ENCODE data around the gene SLC9A3. TPM values are rescaled to one million over a fixed set of nuclear protein-coding genes. Genes with fewer than 3 reads are reported as not detected.

Gene SLC9A3
- polyA plus RNA-seq, 3 donors, result 0.31 to 0.42 (median 0.36) TPM

GRCh38 chr5:520850-521226 lies 3.4 kb downstream of the SLC9A3 start:
- Mint-ChIP-seq H3K27ac (no peak overlapping the region), H3K4me1 (no peaks in the 10 kb centered on the region), H3K9me3 (peaks cover 7 to 13% (median 12%) of the 10 kb centered on the region in 7 donors), H3K27me3 (ENCODE audit: low read depth in 3 of 3) (peaks cover 59 to 87% (median 64%) of the 10 kb centered on the region in 3 donors), H3K36me3 (peaks cover 0 to 3% of the 10 kb centered on the region in 2 donors), H3K4me3 (peak overlapping the region in 1 of 2 donors; percentile 55)
- Histone ChIP-seq H2AFZ (ENCODE audit: insufficient read depth, low read depth, low read length, poor library complexity, severe bottlenecking) (no peak overlapping the region), H3K36me3 (replicated peaks in 1 of 2; ENCODE audit: control insufficient read depth in 1 of 2, insufficient read depth in 2 of 2, low read length in 2 of 2) (no peaks in the 10 kb centered on the region), H3K9me3 (replicated peaks in 1 of 2; ENCODE audit: control insufficient read depth in 1 of 2, insufficient read depth in 1 of 2, low read length in 2 of 2) (peaks cover 0 to 13% of the 10 kb centered on the region in 2 donors), H3K4me1 (ENCODE audit: control insufficient read depth in 1 of 2, insufficient read depth in 2 of 2, low read length in 2 of 2) (no peaks in the 10 kb centered on the region), H3K4me2 (replicated peaks; ENCODE audit: extremely low read depth, low read length, poor library complexity, severe bottlenecking) (no peak overlapping the region), H3K79me2 (ENCODE audit: insufficient read depth, low read length) (no peaks in the 10 kb centered on the region), H3K4me3 (replicated peaks in 1 of 3; ENCODE audit: low read depth in 2 of 3, low read length in 3 of 3) (no peak overlapping the region), H3K9ac (ENCODE audit: insufficient read depth, low read length, poor library complexity, severe bottlenecking) (no peak overlapping the region), H3K27me3 (ENCODE audit: control insufficient read depth in 2 of 2, insufficient read depth in 2 of 2, low read length in 2 of 2) (peaks cover 20 to 75% of the 10 kb centered on the region in 2 donors), H3K27ac (ENCODE audit: low read depth in 1 of 2, low read length in 2 of 2) (no peak overlapping the region), H4K20me1 (ENCODE audit: insufficient read depth, low read length) (no peaks in the 10 kb centered on the region)
- no peak for TF ChIP-seq CTCF (IDR thresholded peaks at IDR 0.05)
- intact Hi-C loops (cut with micrococcal nuclease), result no loop called here
- no peak for DNase-seq
- WGBS (ENCODE audit: insufficient coverage), result 68% methylated on average over 9 of the region's 9 CpGs

DNA sequence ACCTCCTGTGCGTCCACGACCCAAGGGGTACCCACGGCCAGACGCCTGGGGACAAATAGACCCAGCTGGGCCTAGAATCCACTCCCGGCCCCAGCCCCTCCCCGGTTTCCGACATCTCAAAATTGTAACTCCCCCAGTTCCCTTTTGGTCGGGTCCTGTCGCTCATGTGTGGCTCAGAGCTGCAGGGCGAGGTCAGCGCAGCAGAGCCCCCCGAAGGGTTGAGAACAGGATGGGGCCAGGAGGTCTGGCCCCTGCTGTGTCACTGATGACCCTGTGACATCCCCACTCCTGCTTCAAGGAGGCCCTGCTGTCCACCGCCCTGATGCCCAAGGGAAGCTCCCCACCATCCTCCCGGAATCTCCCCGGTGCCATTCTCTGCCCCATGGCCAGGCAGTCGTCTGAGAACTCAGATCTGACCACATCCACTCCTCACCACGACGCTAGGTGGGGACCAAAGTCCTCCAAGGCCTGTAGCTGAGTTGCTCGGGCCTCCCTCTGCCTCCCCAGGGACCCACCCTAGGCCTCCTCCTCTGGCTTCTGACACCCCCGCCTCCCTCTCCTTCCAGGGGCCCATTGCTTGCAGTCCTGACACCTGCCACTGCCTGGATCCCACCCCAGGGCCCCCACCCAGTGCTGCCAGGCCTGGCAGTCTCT lies 3.9 kb downstream of the SLC9A3 start:
- H3K79me2 ChIP-seq (ENCODE audit: insufficient read depth, low read length), result no peaks in the 10 kb centered on the region
- Mint-ChIP-seq H3K27me3 (ENCODE audit: low read depth in 3 of 3) (peaks cover 56 to 84% (median 59%) of the 10 kb centered on the region in 3 donors), H3K4me1 (no peaks in the 10 kb centered on the region), H3K9me3 (peaks cover 7 to 9% (median 8%) of the 10 kb centered on the region in 7 donors), H3K4me3 (peak overlapping the region in 1 of 2 donors; percentile 52), H3K36me3 (peaks cover 0 to 3% of the 10 kb centered on the region in 2 donors), H3K27ac (no peak overlapping the region)
- WGBS (ENCODE audit: insufficient coverage), result 90% methylated on average over 19 of the region's 20 CpGs
- peaks cover 15 to 71% of the 10 kb centered on the region in 2 donors for H3K27me3 ChIP-seq (ENCODE audit: control insufficient read depth in 2 of 2, insufficient read depth in 2 of 2, low read length in 2 of 2)
- no peak overlapping the region for H3K4me3 ChIP-seq (replicated peaks in 1 of 3; ENCODE audit: low read depth in 2 of 3, low read length in 3 of 3)
- no peaks in the 10 kb centered on the region for H3K36me3 ChIP-seq (replicated peaks in 1 of 2; ENCODE audit: control insufficient read depth in 1 of 2, insufficient read depth in 2 of 2, low read length in 2 of 2)
- H3K27ac ChIP-seq (ENCODE audit: low read depth in 1 of 2, low read length in 2 of 2), result no peak overlapping the region
- H3K9ac ChIP-seq (ENCODE audit: insufficient read depth, low read length, poor library complexity, severe bottlenecking), result no peak overlapping the region
- no peak overlapping the region for H2AFZ ChIP-seq (ENCODE audit: insufficient read depth, low read depth, low read length, poor library complexity, severe bottlenecking)
- intact Hi-C loops (cut with micrococcal nuclease), result no loop called here
- DNase-seq, result no peak
- H3K4me2 ChIP-seq (replicated peaks; ENCODE audit: extremely low read depth, low read length, poor library complexity, severe bottlenecking), result no peak overlapping the region
- no peaks in the 10 kb centered on the region for H3K4me1 ChIP-seq (ENCODE audit: control insufficient read depth in 1 of 2, insufficient read depth in 2 of 2, low read length in 2 of 2)
- TF ChIP-seq CTCF (IDR thresholded peaks at IDR 0.05), result no peak
- H4K20me1 ChIP-seq (ENCODE audit: insufficient read depth, low read length), result no peaks in the 10 kb centered on the region
- peaks cover 0 to 7% of the 10 kb centered on the region in 2 donors for H3K9me3 ChIP-seq (replicated peaks in 1 of 2; ENCODE audit: control insufficient read depth in 1 of 2, insufficient read depth in 1 of 2, low read length in 2 of 2)
